ENCODE results near the gene CDIPT. TPM values are rescaled to one million over a fixed set of nuclear protein-coding genes. Genes with fewer than 3 reads are reported as not detected.

The CDIPT gene
- total and polyA plus RNA-seq, 4 donors = 60.9 to 98.0 (median 72.4) TPM

DNA sequence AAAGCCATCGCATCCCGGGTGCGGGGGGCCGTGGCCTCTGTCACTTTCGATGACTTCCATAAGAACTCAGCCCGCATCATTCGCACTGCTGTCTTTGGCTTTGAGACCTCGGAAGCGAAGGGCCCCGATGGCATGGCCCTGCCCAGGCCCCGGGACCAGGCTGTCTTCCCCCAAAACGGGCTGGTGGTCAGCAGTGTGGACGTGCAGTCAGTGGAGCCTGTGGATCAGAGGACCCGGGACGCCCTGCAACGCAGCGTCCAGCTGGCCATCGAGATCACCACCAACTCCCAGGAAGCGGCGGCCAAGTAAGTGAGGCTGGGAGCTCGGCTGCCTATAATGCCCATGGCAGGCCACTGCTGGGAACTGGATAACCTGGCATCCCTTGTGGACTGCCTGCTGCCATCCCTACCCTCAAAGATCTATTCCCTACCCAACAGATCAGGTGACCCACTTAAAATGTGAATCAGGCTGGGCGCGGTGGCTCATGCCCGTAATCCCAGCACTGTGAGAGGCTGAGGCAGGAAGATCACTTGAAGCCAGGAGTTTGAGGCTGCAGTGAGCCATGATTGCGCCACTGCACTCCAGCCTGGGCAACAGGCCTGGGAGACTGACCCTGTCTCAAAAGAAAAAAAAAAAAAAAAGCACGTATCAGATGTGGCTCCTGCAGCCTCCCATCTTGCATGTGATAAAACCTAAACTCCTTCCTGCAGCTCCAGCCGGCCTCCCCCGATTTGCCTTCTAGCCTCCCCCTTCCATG lies 18.3 kb downstream of the CDIPT start:
- intact Hi-C loops (cut with DNase I) = loop anchor here in 1 of 2 donors (10.0 kb wide), 1 partner anchor 140 kb away; no protein-coding TSS in a partner anchor
- Histone ChIP-seq H3K4me1 (ENCODE audit: control insufficient read depth in 1 of 2, insufficient read depth in 2 of 2, low read length in 2 of 2) (no peaks in the 10 kb centered on the region), H3K27me3 (ENCODE audit: control insufficient read depth in 1 of 2, insufficient read depth in 2 of 2, low read length in 1 of 2) (no peaks in the 10 kb centered on the region), H3K4me3 (ENCODE audit: low read length in 2 of 2) (no peak overlapping the region), H3K9me3 (ENCODE audit: control insufficient read depth, low read length) (no peaks in the 10 kb centered on the region), H3K36me3 (ENCODE audit: control insufficient read depth in 1 of 2, insufficient read depth in 2 of 2, low read length in 1 of 2) (peaks cover 2 to 13% of the 10 kb centered on the region in 2 donors), H3K27ac (ENCODE audit: low read depth in 1 of 2, low read length in 2 of 2) (no peak overlapping the region)
- DNase-seq = no peak
- ATAC-seq (ENCODE audit: low FRiP score) = peak; percentile 34
- WGBS, 2 donors = 91% methylated on average over 28 of the region's 28 CpGs

DNA sequence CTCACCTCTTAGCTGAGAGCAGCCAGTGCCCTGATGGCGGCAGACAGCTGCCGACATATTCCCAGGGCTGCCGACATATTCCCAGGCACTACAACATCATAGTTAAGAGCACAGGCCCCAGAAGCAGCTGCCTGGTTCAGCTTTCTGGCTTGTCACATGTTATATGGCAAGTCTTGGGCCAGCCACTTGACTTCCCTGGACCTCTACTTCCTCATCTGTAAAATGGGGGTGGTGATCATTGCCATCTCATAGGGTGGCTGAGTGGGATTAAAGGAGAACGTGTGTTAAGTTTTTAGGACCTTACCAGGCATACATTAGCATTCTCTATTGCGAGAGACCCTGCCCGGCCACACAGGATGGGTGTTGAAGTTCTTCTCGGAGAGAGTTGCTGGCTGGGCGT lies 19.1 kb downstream of the CDIPT start:
- intact Hi-C loops (cut with DNase I) = loop anchor here in 1 of 2 donors (10.0 kb wide), 1 partner anchor 139 kb away; no protein-coding TSS in a partner anchor
- whole genome bisulfite sequencing, 2 donors = 93 to 95% methylated on average over 8 of the region's 8 CpGs

DNA sequence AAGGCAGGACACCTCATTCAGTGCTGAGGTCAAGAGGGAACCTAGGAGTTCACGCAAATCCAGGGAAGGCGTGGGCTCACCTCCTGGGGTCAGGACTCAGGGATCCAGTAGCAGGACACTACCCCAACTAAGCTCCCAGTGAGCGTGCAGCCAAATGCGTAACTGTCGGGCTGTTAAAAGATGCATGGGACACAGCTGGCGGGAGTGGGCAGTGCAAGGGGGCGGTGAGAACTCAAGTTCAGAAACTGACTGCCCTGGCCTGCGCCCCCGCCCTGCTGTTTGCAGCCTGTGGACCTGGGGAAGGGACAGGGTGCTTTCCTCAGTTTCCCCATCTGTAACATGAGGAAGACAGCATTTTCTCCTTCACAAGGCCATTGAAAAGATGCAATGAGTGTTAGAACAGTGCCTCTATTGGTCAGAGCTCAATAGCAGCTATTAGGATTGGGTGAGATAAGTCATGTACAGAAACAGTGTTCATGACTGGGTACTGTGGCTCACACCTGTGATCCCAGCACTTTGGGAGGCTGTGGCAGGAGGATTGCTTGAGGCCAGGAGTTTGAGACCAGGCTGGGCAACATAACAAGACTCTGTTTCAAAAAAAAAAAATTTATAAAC lies 20.2 kb downstream of the CDIPT start:
- 95 to 96% methylated on average over 9 of the region's 9 CpGs for WGBS, 2 donors

More for the DNA sequence above, 19.1 kb downstream of the CDIPT start:
- H3K36me3 ChIP-seq (ENCODE audit: control insufficient read depth in 1 of 2, insufficient read depth in 2 of 2, low read length in 1 of 2) = peaks cover 2 to 13% of the 10 kb centered on the region in 2 donors
- DNase-seq (no peak), ATAC-seq (ENCODE audit: low FRiP score) (no peak)
- H3K27ac ChIP-seq (ENCODE audit: low read depth in 1 of 2, low read length in 2 of 2) = no peak overlapping the region
- H3K4me3 ChIP-seq (ENCODE audit: low read length in 2 of 2) = no peak overlapping the region
- no peaks in the 10 kb centered on the region for H3K4me1 ChIP-seq (ENCODE audit: control insufficient read depth in 1 of 2, insufficient read depth in 2 of 2, low read length in 2 of 2)
- no peaks in the 10 kb centered on the region for H3K9me3 ChIP-seq (ENCODE audit: control insufficient read depth, low read length)
- H3K27me3 ChIP-seq (ENCODE audit: control insufficient read depth in 1 of 2, insufficient read depth in 2 of 2, low read length in 1 of 2) = no peaks in the 10 kb centered on the region

DNA sequence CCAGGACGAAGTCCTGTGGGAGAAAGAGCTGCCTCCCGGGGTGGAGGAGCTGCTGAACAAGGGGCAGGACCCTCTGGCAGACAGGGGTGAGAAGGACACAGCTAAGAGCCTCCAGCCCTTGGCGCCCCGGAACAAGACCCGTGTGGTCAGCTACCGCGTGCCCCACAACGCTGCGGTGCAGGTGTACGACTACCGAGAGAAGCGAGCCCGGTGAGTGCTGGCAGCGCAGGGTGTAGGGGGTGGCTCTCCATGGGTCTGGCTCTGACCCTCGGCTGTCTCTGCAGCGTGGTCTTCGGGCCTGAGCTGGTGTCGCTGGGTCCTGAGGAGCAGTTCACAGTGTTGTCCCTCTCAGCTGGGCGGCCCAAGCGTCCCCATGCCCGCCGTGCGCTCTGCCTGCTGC lies 21.4 kb downstream of the CDIPT start:
- Histone ChIP-seq H3K27me3 (ENCODE audit: control insufficient read depth in 1 of 2, insufficient read depth in 2 of 2, low read length in 1 of 2) (no peaks in the 10 kb centered on the region), H3K36me3 (ENCODE audit: control insufficient read depth in 1 of 2, insufficient read depth in 2 of 2, low read length in 1 of 2) (peaks cover 2 to 10% of the 10 kb centered on the region in 2 donors), H3K4me3 (ENCODE audit: low read length in 2 of 2) (no peak overlapping the region), H3K4me1 (ENCODE audit: control insufficient read depth in 1 of 2, insufficient read depth in 2 of 2, low read length in 2 of 2) (no peaks in the 10 kb centered on the region), H3K9me3 (ENCODE audit: control insufficient read depth, low read length) (no peaks in the 10 kb centered on the region), H3K27ac (ENCODE audit: low read depth in 1 of 2, low read length in 2 of 2) (no peak overlapping the region)
- 90% methylated on average over 23 of the region's 23 CpGs for WGBS, 2 donors
- intact Hi-C loops (cut with DNase I) = loop anchor here in 1 of 2 donors (10.0 kb wide), 1 partner anchor 137 kb away; no protein-coding TSS in a partner anchor
- ATAC-seq (ENCODE audit: low FRiP score) = no peak
- no peak for DNase-seq

More for the DNA sequence above, 20.2 kb downstream of the CDIPT start:
- intact Hi-C loops (cut with DNase I) = loop anchor here in 1 of 2 donors (10.0 kb wide), 1 partner anchor 138 kb away; no protein-coding TSS in a partner anchor
- no peaks in the 10 kb centered on the region for H3K27me3 ChIP-seq (ENCODE audit: control insufficient read depth in 1 of 2, insufficient read depth in 2 of 2, low read length in 1 of 2)
- no peak overlapping the region for H3K4me3 ChIP-seq (ENCODE audit: low read length in 2 of 2)
- no peaks in the 10 kb centered on the region for H3K9me3 ChIP-seq (ENCODE audit: control insufficient read depth, low read length)
- no peaks in the 10 kb centered on the region for H3K4me1 ChIP-seq (ENCODE audit: control insufficient read depth in 1 of 2, insufficient read depth in 2 of 2, low read length in 2 of 2)
- DNase-seq (no peak), ATAC-seq (ENCODE audit: low FRiP score) (no peak)
- peaks cover 2 to 13% of the 10 kb centered on the region in 2 donors for H3K36me3 ChIP-seq (ENCODE audit: control insufficient read depth in 1 of 2, insufficient read depth in 2 of 2, low read length in 1 of 2)
- H3K27ac ChIP-seq (ENCODE audit: low read depth in 1 of 2, low read length in 2 of 2) = no peak overlapping the region

DNA sequence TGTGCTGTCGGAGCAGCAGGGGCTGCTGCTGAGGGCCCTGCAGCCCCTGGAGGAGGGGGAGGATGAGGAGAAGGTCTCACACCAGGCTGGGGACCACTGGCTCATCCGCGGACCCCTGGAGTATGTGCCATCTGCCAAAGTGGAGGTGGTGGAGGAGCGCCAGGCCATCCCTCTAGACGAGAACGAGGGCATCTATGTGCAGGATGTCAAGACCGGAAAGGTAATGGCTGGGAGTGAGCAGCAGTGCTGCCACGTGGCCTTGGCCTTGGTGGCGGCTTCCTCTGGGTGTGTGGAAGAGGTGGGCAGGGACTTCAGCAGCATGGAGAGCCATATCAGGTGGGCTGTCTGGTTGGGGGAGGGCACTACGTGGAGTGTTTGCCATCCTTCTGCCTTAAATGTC lies 22.8 kb downstream of the CDIPT start:
- Histone ChIP-seq H3K27ac (ENCODE audit: low read depth in 1 of 2, low read length in 2 of 2) (no peak overlapping the region), H3K27me3 (ENCODE audit: control insufficient read depth in 1 of 2, insufficient read depth in 2 of 2, low read length in 1 of 2) (no peaks in the 10 kb centered on the region), H3K4me3 (ENCODE audit: low read length in 2 of 2) (no peak overlapping the region), H3K4me1 (ENCODE audit: control insufficient read depth in 1 of 2, insufficient read depth in 2 of 2, low read length in 2 of 2) (no peaks in the 10 kb centered on the region), H3K36me3 (ENCODE audit: control insufficient read depth in 1 of 2, insufficient read depth in 2 of 2, low read length in 1 of 2) (peaks cover 0 to 9% of the 10 kb centered on the region in 2 donors), H3K9me3 (ENCODE audit: control insufficient read depth, low read length) (no peaks in the 10 kb centered on the region)
- no peak for ATAC-seq (ENCODE audit: low FRiP score)
- intact Hi-C loops (cut with DNase I) = loop anchor here in 1 of 2 donors (10.0 kb wide), 1 partner anchor 135 kb away; no protein-coding TSS in a partner anchor
- no peak for DNase-seq
- 87 to 90% methylated on average over 10 of the region's 10 CpGs for WGBS, 2 donors

DNA sequence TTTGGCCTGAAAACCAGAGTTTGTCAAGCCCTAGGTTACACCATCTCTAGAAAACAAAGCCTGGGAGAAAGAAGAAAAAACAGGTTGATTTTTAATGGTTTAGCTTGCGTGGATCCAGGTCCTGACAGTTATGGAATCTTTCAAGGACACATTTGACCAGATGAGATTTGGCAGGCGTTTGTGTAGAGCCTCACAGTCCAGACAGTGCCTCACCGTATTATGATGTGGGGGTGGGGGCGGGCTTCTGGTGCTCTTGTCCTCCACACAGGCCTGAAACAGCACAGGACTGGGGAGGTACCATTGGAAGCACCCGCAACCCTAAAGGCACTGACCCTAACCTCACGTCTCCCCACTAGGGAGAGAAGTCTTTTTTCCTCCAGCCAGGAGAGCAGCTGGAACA lies 23.2 kb downstream of the CDIPT start:
- Histone ChIP-seq H3K9me3 (ENCODE audit: control insufficient read depth, low read length) (no peaks in the 10 kb centered on the region), H3K27me3 (ENCODE audit: control insufficient read depth in 1 of 2, insufficient read depth in 2 of 2, low read length in 1 of 2) (no peaks in the 10 kb centered on the region), H3K27ac (ENCODE audit: low read depth in 1 of 2, low read length in 2 of 2) (no peak overlapping the region), H3K36me3 (ENCODE audit: control insufficient read depth in 1 of 2, insufficient read depth in 2 of 2, low read length in 1 of 2) (peaks cover 0 to 11% of the 10 kb centered on the region in 2 donors), H3K4me3 (ENCODE audit: low read length in 2 of 2) (no peak overlapping the region), H3K4me1 (ENCODE audit: control insufficient read depth in 1 of 2, insufficient read depth in 2 of 2, low read length in 2 of 2) (no peaks in the 10 kb centered on the region)
- WGBS, 2 donors = 82 to 86% methylated on average over 6 of the region's 6 CpGs
- DNase-seq = no peak
- no peak for ATAC-seq (ENCODE audit: low FRiP score)
- intact Hi-C loops (cut with DNase I) = loop anchor here in 1 of 2 donors (10.0 kb wide), 1 partner anchor 135 kb away; no protein-coding TSS in a partner anchor

DNA sequence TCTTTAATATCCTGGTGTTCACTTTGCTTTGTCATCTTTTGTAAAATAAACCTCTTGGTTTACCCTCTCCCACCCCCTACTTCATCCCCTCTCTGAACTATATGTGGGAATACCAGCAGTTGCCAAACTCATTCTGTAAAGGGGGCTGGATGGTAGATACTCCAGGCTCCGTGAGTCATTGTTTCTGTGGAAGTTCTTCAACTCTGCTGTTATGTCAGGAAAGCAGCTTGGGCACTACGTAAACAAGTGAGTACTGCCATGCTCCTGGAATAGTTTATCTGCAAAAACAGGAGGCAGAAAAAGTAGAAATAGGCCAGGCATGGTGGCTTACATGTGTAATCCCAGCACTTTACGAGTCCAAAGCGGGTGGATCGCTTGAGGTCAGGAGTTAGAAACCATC lies 25.2 kb downstream of the CDIPT start:
- ATAC-seq (ENCODE audit: low FRiP score) (no peak), DNase-seq (no peak)
- 87 to 88% methylated on average over 5 of the region's 5 CpGs for WGBS, 2 donors
- H3K4me3 ChIP-seq (ENCODE audit: low read length in 2 of 2) = no peak overlapping the region
- no peaks in the 10 kb centered on the region for H3K9me3 ChIP-seq (ENCODE audit: control insufficient read depth, low read length)
- H3K4me1 ChIP-seq (ENCODE audit: control insufficient read depth in 1 of 2, insufficient read depth in 2 of 2, low read length in 2 of 2) = no peaks in the 10 kb centered on the region
- no peaks in the 10 kb centered on the region for H3K27me3 ChIP-seq (ENCODE audit: control insufficient read depth in 1 of 2, insufficient read depth in 2 of 2, low read length in 1 of 2)
- H3K36me3 ChIP-seq (ENCODE audit: control insufficient read depth in 1 of 2, insufficient read depth in 2 of 2, low read length in 1 of 2) = peaks cover 0 to 17% of the 10 kb centered on the region in 2 donors
- no peak overlapping the region for H3K27ac ChIP-seq (ENCODE audit: low read depth in 1 of 2, low read length in 2 of 2)
- intact Hi-C loops (cut with DNase I) = no loop called here

DNA sequence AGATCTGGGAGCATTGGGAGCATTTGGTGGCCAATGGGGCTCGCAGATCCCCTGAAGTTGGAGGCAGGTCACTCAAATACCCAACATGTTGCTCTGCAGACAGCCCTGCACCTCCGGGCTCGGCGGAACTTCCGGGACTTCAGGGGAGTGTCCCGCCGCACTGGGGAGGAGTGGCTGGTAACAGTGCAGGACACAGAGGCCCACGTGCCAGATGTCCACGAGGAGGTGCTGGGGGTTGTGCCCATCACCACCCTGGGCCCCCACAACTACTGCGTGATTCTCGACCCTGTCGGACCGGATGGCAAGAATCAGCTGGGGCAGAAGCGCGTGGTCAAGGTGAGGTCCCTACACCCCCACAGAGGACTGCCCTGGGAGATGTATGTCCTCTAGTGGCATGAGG lies 26.4 kb downstream of the CDIPT start:
- DNase-seq (no peak), ATAC-seq (ENCODE audit: low FRiP score) (no peak)
- Histone ChIP-seq H3K27ac (ENCODE audit: low read depth in 1 of 2, low read length in 2 of 2) (no peak overlapping the region), H3K4me1 (ENCODE audit: control insufficient read depth in 1 of 2, insufficient read depth in 2 of 2, low read length in 2 of 2) (no peaks in the 10 kb centered on the region), H3K9me3 (ENCODE audit: control insufficient read depth, low read length) (no peaks in the 10 kb centered on the region), H3K27me3 (ENCODE audit: control insufficient read depth in 1 of 2, insufficient read depth in 2 of 2, low read length in 1 of 2) (no peaks in the 10 kb centered on the region), H3K4me3 (ENCODE audit: low read length in 2 of 2) (no peak overlapping the region), H3K36me3 (ENCODE audit: control insufficient read depth in 1 of 2, insufficient read depth in 2 of 2, low read length in 1 of 2) (peaks cover 0 to 14% of the 10 kb centered on the region in 2 donors)
- 77 to 85% methylated on average over 15 of the region's 15 CpGs for WGBS, 2 donors
- intact Hi-C loops (cut with DNase I) = no loop called here

All from aorta (tissue), 5 donors.